Lower lobe of right lung (tissue), 2 donors: ENCODE results near the gene PEPD. TPM values are rescaled to one million over a fixed set of nuclear protein-coding genes. Genes with fewer than 3 reads are reported as not detected.

Source experiments
- ATAC-seq, 2 donors: fragments of 200-7000 bp; cut with Tn5 transposase; one replicate each; pipeline ENCODE4 v1.9.1; 2020 to 2022; ENCODE audit warnings: mild to moderate bottlenecking in 2 of 2, moderate library complexity in 2 of 2
- DNase-seq: peaks from one replicate; pipeline ENCODE4 v3.0.0-alpha.2; 2020
- H3K27ac ChIP-seq: fragments of 200-600 bp; one replicate; pipeline ENCODE4 v1.8.0; 2022
- H3K27me3 ChIP-seq: fragments of 200-600 bp; one replicate; pipeline ENCODE4 v1.8.0; 2022; ENCODE audit warnings: low read depth
- H3K36me3 ChIP-seq: fragments of 200-600 bp; one replicate; pipeline ENCODE4 v1.8.0; 2022; ENCODE audit warnings: mild to moderate bottlenecking
- H3K4me1 ChIP-seq: fragments of 200-600 bp; one replicate; pipeline ENCODE4 v1.8.0; 2022
- H3K4me3 ChIP-seq: fragments of 200-600 bp; one replicate; pipeline ENCODE4 v1.8.0; 2022; ENCODE audit warnings: mild to moderate bottlenecking
- H3K9me3 ChIP-seq: fragments of 200-600 bp; one replicate; pipeline ENCODE4 v1.8.0; 2022
- CTCF ChIP-seq: fragments of 200-600 bp; IDR thresholded peaks from one replicate; pipeline ENCODE4 v1.8.0; 2022; ENCODE audit warnings: antibody characterized with exemption, mild to moderate bottlenecking
- intact Hi-C: fragments of 100-400 bp; cut with DNase I; formaldehyde crosslinking; loops from one replicate; pipeline ENCODE4 v1.11.0; 2022
- total RNA-seq: library from RNA; stranded (reverse); fragmentation: NEBNext Ultra II Directional; extraction: Animal tissue kit (Norgen Biotek cat#: 25700); gene quantifications from one replicate; pipeline ENCODE4 v1.2.1, GENCODE V29; 2021
- donor health status: DM: no; HTN: yes; CAD: no; lungs with severe emphysema.

The PEPD gene
- total RNA-seq, 1 donor from 2014 or later: 94.0 TPM

- Histone ChIP-seq H3K27ac (no peak overlapping the region), H3K27me3 (no peaks in the 10 kb centered on the region), H3K9me3 (no peaks in the 10 kb centered on the region), H3K36me3 (no peaks in the 10 kb centered on the region), H3K4me3 (no peak overlapping the region), H3K4me1 (no peaks in the 10 kb centered on the region)
- ATAC-seq: no peak
- peak; percentile 36 for DNase-seq
- no peak for TF ChIP-seq CTCF
- intact Hi-C loops: no loop called here
Observed at GRCh38 chr19:33456076-33456844, 65.3 kb downstream of the PEPD start.

DNA sequence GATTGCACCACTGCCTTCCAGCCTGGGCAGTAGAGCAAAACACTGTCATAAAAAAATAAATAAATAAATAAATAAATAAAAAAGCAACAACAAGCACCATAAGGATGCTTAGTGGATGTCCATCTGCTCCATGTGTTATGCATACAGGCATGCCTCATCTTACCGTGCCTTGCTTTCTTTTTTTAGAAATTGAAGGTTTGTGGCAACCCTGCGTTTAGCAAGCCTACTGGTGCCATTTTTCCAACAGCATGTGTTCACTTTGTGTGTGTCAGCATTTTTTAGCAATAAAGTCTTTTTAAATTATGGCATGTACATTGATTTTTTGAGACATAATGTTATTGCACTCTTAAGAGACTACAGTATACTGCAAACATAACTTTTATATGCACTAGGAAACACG is 68.3 kb downstream of the PEPD start:
- no peak for DNase-seq
- H3K4me3 ChIP-seq: no peak overlapping the region
- TF ChIP-seq CTCF: no peak

DNA sequence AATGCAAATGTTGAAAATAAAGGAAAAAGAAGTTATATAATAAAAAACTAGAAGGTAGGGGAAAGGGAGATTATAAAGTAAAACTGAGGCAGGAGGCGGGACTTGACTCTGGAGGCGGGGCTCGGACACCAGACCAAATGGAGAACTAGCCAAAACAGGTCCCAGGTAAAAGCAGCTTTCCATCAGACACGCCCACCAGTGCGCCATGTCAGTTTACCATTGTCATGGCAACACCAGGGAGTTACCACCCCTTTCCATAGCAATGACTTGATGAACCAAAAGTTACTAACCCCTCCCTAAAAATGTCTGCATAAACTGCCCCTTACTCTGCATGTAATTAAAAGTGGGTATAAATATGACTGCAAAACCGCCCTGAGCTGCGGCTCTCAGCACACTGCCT is 70.9 kb downstream of the PEPD start:
- Histone ChIP-seq H3K4me3 (no peak overlapping the region), H3K27me3 (no peaks in the 10 kb centered on the region), H3K4me1 (no peaks in the 10 kb centered on the region), H3K9me3 (no peaks in the 10 kb centered on the region), H3K36me3 (peaks cover 11% of the 10 kb centered on the region), H3K27ac (no peak overlapping the region)
- ATAC-seq (no peak), DNase-seq (peak; percentile 10)
- intact Hi-C loops: no loop called here
- no peak for TF ChIP-seq CTCF

More for the DNA sequence above, 68.3 kb downstream of the PEPD start:
- no peaks in the 10 kb centered on the region for H3K4me1 ChIP-seq
- no peaks in the 10 kb centered on the region for H3K9me3 ChIP-seq
- no peak for ATAC-seq
- peaks cover 11% of the 10 kb centered on the region for H3K36me3 ChIP-seq
- H3K27me3 ChIP-seq: no peaks in the 10 kb centered on the region
- no peak overlapping the region for H3K27ac ChIP-seq
- intact Hi-C loops: no loop called here

GRCh38 chr19:33449799-33450198 is 71.8 kb downstream of the PEPD start:
- no peaks in the 10 kb centered on the region for H3K27me3 ChIP-seq
- DNase-seq (no peak), ATAC-seq (no peak)
- no peak overlapping the region for H3K4me3 ChIP-seq
- peaks cover 11% of the 10 kb centered on the region for H3K36me3 ChIP-seq
- no peaks in the 10 kb centered on the region for H3K9me3 ChIP-seq
- intact Hi-C loops: no loop called here
- no peak overlapping the region for H3K27ac ChIP-seq
- no peak for TF ChIP-seq CTCF
- H3K4me1 ChIP-seq: no peaks in the 10 kb centered on the region

- Histone ChIP-seq H3K4me3 (no peak overlapping the region), H3K4me1 (no peaks in the 10 kb centered on the region), H3K27ac (no peak overlapping the region), H3K27me3 (no peaks in the 10 kb centered on the region), H3K9me3 (no peaks in the 10 kb centered on the region), H3K36me3 (peaks cover 14% of the 10 kb centered on the region)
- intact Hi-C loops: no loop called here
- no peak for ATAC-seq
- peak; percentile 23 for DNase-seq
- no peak for TF ChIP-seq CTCF
Observed at GRCh38 chr19:33448159-33448516, 73.5 kb downstream of the PEPD start.
